Subcutaneous abdominal adipose tissue (tissue), 5 donors: ENCODE data around the gene ELOVL2.

Experiments
- H3K27ac ChIP-seq: one replicate; pipeline ENCODE4 v1.7.0; 2013; ENCODE audit warnings: low read depth, mild to moderate bottlenecking, inconsistent platforms, low read length, moderate library complexity
- H3K27me3 ChIP-seq, 5 donors: one replicate each; pipeline ENCODE4 v1.7.0; 2013; ENCODE audit warnings: low read length in 5 of 5, inconsistent platforms in 1 of 5; ENCODE audit not compliant: control insufficient read depth in 5 of 5, insufficient read depth in 4 of 5
- H3K36me3 ChIP-seq, 5 donors: one replicate each; pipeline ENCODE4 v1.7.0; 2013; ENCODE audit warnings: low read length in 5 of 5; ENCODE audit not compliant: control insufficient read depth in 5 of 5, insufficient read depth in 5 of 5
- H3K4me1 ChIP-seq, 5 donors: one replicate each; pipeline ENCODE4 v1.7.0; 2013; ENCODE audit warnings: low read length in 5 of 5, mild to moderate bottlenecking in 3 of 5, moderate library complexity in 1 of 5; ENCODE audit not compliant: control insufficient read depth in 5 of 5, insufficient read depth in 5 of 5
- H3K4me3 ChIP-seq, 5 donors: one replicate each; pipeline ENCODE4 v1.7.0; 2013; ENCODE audit warnings: low read length in 5 of 5, low read depth in 1 of 5
- H3K9ac ChIP-seq, 5 donors: one replicate each; pipeline ENCODE4 v1.7.0; 2013; ENCODE audit warnings: low read length in 5 of 5, mild to moderate bottlenecking in 4 of 5, moderate library complexity in 3 of 5
- H3K9me3 ChIP-seq, 5 donors: one replicate each; pipeline ENCODE4 v1.7.0; 2013; ENCODE audit warnings: low read length in 5 of 5; ENCODE audit not compliant: control insufficient read depth in 5 of 5
- donor health status: healthy.
- donor health status: healthy.
- donor health status: healthy.
- donor health status: healthy.
- donor health status: healthy.

Gene ELOVL2

DNA sequence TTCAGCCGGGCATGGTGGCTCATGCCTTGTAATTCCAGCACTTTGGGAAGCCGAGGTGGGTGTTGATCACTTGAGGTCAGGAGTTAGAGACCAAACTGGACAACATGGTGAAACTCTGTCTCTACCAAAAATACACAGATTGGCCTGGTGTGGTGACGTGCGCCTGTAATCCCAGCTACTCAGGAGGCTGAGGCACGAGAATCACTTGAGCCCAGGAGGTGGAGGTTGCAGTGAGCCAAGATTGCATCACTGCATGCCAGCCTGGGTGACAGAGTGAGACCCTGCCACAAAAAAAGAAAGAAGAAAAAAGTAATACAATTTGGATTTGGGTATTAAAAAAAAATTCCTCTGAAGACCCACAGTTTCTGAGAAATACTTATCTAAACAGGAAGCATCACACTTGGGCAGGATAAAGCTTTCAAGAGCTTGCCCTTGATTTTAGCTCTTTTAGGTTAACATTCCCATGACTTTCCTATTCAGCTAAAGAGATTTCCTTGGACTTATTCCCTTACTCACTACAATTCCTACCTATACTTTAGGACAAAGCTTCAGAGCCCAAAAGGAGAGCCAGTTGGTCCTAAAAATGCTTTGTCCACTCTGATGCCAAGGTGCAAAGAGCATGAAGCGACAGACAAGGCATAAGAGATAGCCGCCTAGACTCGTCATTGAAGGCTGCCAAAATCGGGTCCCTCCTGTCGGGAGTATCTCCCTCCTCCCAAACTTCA lies 1.9 kb downstream of the ELOVL2 start:
- H3K9ac ChIP-seq: no peak overlapping the region
- H3K27me3 ChIP-seq: peaks cover 3 to 22% (median 9%) of the 10 kb centered on the region in 5 donors
- H3K4me3 ChIP-seq: no peak overlapping the region
- no peak overlapping the region for H3K27ac ChIP-seq
- no peaks in the 10 kb centered on the region for H3K9me3 ChIP-seq
- peaks cover 0 to 14% (median 12%) of the 10 kb centered on the region in 5 donors for H3K4me1 ChIP-seq
- no peaks in the 10 kb centered on the region for H3K36me3 ChIP-seq

- Histone ChIP-seq H3K9me3 (no peaks in the 10 kb centered on the region), H3K27me3 (peaks cover 0 to 19% (median 12%) of the 10 kb centered on the region in 5 donors), H3K27ac (no peak overlapping the region), H3K9ac (no peak overlapping the region), H3K4me3 (no peak overlapping the region), H3K36me3 (no peaks in the 10 kb centered on the region), H3K4me1 (peaks cover 0 to 14% (median 12%) of the 10 kb centered on the region in 5 donors)
Observed at GRCh38 chr6:11040134-11040533, 4.0 kb downstream of the ELOVL2 start.

GRCh38 chr6:11039040-11039439 lies 5.1 kb downstream of the ELOVL2 start:
- H3K36me3 ChIP-seq: no peaks in the 10 kb centered on the region
- H3K27me3 ChIP-seq: peaks cover 0 to 12% (median 7%) of the 10 kb centered on the region in 5 donors
- H3K9ac ChIP-seq: no peak overlapping the region
- no peaks in the 10 kb centered on the region for H3K9me3 ChIP-seq
- no peak overlapping the region for H3K27ac ChIP-seq
- H3K4me1 ChIP-seq: peaks cover 0 to 8% (median 6%) of the 10 kb centered on the region in 5 donors
- H3K4me3 ChIP-seq: no peak overlapping the region

DNA sequence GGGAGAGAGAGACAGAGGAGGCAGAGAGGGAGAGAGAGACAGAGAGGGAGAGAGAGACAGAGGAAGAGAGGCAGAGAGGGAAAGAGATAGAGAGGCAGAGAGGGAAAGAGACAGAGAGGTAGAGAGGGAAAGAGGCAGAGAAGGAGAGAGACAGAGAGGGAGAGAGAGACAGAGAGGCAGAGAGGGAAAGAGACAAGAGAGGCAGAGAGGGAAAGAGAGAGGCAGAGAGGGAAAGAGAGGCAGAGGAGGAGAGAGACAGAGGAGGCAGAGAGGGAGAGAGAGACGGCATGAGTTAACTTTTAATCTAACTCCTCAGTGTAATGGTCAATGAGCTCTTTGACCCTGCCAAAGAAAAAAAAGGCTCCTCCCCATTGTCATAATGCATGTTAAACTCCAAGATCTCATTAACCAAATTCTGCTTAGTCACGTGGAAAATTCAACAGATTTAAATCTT lies 7.1 kb downstream of the ELOVL2 start:
- H3K4me3 ChIP-seq: no peak overlapping the region
- no peaks in the 10 kb centered on the region for H3K36me3 ChIP-seq
- H3K9ac ChIP-seq: no peak overlapping the region
- H3K27ac ChIP-seq: no peak overlapping the region
- H3K9me3 ChIP-seq: no peaks in the 10 kb centered on the region
- no peaks in the 10 kb centered on the region for H3K4me1 ChIP-seq
- H3K27me3 ChIP-seq: peaks cover 0 to 4% (median 0%) of the 10 kb centered on the region in 5 donors

GRCh38 chr6:11036351-11036740 lies 7.8 kb downstream of the ELOVL2 start:
- no peak overlapping the region for H3K27ac ChIP-seq
- H3K9ac ChIP-seq: no peak overlapping the region
- H3K4me3 ChIP-seq: no peak overlapping the region
- H3K36me3 ChIP-seq: no peaks in the 10 kb centered on the region
- no peaks in the 10 kb centered on the region for H3K4me1 ChIP-seq
- peaks cover 0 to 4% (median 0%) of the 10 kb centered on the region in 5 donors for H3K27me3 ChIP-seq
- no peaks in the 10 kb centered on the region for H3K9me3 ChIP-seq

- Histone ChIP-seq H3K4me3 (no peak overlapping the region), H3K36me3 (no peaks in the 10 kb centered on the region), H3K9ac (no peak overlapping the region), H3K27me3 (peaks cover 0 to 4% (median 0%) of the 10 kb centered on the region in 5 donors), H3K4me1 (no peaks in the 10 kb centered on the region), H3K27ac (no peak overlapping the region), H3K9me3 (no peaks in the 10 kb centered on the region)
Observed at GRCh38 chr6:11035616-11036350, 8.3 kb downstream of the ELOVL2 start.

DNA sequence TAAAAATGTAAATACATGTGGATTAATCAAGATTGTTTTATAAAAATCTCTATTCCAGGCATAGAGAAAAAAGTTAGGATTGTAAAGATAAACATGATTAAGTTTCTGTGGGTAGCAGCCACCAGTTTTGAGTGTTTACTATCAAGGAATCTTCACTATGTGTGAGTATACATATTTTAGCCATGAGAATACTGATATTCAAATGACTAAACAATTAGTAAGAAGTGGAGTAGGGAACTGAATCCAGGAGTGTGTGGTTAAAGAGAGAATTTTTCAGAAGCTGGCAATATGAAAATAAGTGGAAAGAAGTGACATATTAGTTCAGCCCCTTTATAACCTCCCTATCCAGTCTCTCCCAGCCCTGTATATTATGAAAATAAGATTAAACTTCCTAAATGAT lies 10.3 kb downstream of the ELOVL2 start:
- Histone ChIP-seq H3K4me1 (no peaks in the 10 kb centered on the region), H3K36me3 (no peaks in the 10 kb centered on the region), H3K4me3 (no peak overlapping the region), H3K27ac (no peak overlapping the region), H3K9ac (no peak overlapping the region), H3K9me3 (no peaks in the 10 kb centered on the region), H3K27me3 (peaks cover 0 to 4% (median 0%) of the 10 kb centered on the region in 5 donors)

DNA sequence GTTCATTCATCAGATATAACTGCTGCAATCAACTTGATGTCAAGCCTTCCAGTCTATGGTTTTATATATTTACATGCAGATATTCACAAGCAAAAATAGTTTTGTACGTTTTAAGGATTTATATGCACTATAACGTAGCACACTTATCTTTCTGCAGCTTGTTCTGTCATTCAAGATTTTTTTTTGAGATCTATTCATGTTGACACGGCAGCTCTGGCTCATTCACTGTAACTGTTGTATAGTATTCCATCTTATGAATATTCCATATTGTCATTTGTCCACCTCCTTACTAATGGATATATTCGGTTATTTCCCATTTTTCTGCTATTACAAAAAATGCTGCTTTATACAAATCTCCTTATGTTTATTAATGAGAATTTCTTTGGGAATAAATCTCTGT lies 13.2 kb downstream of the ELOVL2 start:
- no peaks in the 10 kb centered on the region for H3K36me3 ChIP-seq
- no peak overlapping the region for H3K9ac ChIP-seq
- H3K27ac ChIP-seq: no peak overlapping the region
- H3K4me1 ChIP-seq: no peaks in the 10 kb centered on the region
- no peak overlapping the region for H3K4me3 ChIP-seq
- H3K27me3 ChIP-seq: no peaks in the 10 kb centered on the region
- H3K9me3 ChIP-seq: no peaks in the 10 kb centered on the region

DNA sequence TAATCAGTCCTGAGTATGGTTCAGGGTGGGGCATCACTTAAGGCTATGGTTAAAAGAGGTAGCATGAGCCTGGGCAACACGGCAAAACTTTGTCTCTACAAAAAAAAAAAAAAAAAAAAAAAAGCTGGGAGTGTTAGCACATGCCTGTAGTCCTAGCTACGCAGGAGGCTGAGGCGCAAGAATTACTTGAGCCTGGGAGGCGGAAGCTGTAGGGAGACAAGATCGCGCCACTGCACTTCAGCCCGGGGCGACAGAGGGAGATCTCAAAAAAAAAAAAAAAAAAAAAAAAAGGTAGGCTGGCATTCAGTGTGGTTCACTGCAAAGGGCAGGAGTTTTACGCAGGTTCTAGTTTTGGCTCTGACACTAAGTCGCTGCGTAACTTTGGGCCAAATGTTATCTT lies 15.1 kb downstream of the ELOVL2 start:
- H3K9ac ChIP-seq: no peak overlapping the region
- H3K9me3 ChIP-seq: no peaks in the 10 kb centered on the region
- no peaks in the 10 kb centered on the region for H3K27me3 ChIP-seq
- no peaks in the 10 kb centered on the region for H3K36me3 ChIP-seq
- no peak overlapping the region for H3K27ac ChIP-seq
- no peak overlapping the region for H3K4me3 ChIP-seq
- no peaks in the 10 kb centered on the region for H3K4me1 ChIP-seq

DNA sequence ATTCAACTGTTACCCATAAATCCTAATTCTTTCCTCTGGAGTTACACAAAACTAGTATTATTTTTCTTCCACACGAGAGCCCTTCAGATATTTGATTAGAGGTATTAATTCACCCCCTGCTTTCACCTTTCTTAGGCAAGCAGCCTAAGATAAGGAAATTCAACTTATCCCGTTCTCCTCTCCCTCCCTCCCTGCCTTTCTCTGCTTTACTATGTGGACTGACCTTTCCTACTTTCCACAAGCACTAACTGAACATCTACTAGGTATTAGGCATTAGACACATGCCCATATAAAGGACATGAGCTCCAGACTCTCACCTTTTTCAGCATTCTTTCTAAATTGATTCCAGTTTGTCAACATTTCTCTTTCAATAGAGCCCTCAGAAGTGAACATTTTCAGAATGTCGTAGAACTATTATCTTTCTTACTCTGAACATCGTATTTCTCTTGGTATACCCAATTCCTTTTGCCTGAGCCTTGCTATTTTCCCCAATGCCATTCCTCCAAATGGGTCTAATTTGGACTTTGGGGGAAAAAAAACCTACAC lies 16.5 kb downstream of the ELOVL2 start:
- no peak overlapping the region for H3K9ac ChIP-seq
- no peaks in the 10 kb centered on the region for H3K9me3 ChIP-seq
- H3K36me3 ChIP-seq: no peaks in the 10 kb centered on the region
- no peak overlapping the region for H3K27ac ChIP-seq
- H3K27me3 ChIP-seq: no peaks in the 10 kb centered on the region
- peaks cover 0 to 3% (median 0%) of the 10 kb centered on the region in 5 donors for H3K4me1 ChIP-seq
- H3K4me3 ChIP-seq: no peak overlapping the region
